Measurements from ENCODE around the gene C4orf50. TPM values are rescaled to one million over a fixed set of nuclear protein-coding genes. Genes with fewer than 3 reads are reported as not detected.

Gene C4orf50
- total and polyA plus RNA-seq, 4 donors = under 0.01 to 0.17 TPM; not detected in 2

DNA sequence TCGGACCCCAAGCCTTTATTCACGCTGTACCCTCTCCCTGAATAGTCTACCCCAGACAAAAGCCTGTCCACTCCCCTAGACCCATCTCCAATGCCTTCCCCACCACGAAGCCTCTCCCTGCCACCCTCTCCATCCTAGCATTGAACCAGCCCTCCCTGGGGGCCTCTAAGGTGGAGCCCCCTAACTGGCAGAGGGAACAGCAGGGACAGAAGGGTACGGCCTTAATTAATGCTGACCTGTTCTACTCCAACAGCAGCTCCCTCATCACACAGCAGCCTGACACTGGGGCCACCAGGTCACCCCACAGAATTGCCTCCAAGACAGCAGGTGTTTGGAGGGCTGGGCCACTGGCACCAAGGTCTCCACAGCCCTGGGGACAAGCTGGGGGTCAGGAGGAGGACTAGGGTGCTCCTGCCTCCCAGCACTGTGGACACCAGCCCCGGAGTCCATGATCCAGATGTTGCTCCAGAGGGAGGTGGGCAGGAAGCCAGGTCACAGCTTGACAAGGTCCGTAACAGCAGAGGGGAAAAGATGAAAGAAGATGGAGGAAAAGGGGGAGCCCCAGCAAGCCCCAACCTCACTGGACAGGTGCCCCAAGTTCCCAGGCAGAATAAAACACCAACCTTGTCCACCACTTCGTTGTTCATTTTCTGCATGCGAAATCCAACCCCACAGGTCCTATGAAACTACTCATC, 129.1 kb downstream of the C4orf50 start:
- Histone ChIP-seq H3K9ac (ENCODE audit: low read depth in 1 of 2, low read length in 2 of 2) (no peak overlapping the region), H3K9me3 (ENCODE audit: control insufficient read depth in 4 of 4, low read length in 3 of 4) (peaks cover 0 to 4% (median 0%) of the 10 kb centered on the region in 4 donors), H3K27me3 (ENCODE audit: control insufficient read depth in 4 of 4, insufficient read depth in 4 of 4, low read length in 3 of 4) (peaks cover 10 to 26% (median 21%) of the 10 kb centered on the region in 4 donors), H3K4me1 (ENCODE audit: control insufficient read depth in 4 of 4, insufficient read depth in 4 of 4, low read length in 3 of 4) (peaks cover 3 to 9% (median 5%) of the 10 kb centered on the region in 4 donors), H3K36me3 (ENCODE audit: control insufficient read depth in 4 of 4, insufficient read depth in 3 of 4, low read depth in 1 of 4, low read length in 3 of 4) (no peaks in the 10 kb centered on the region), H3K27ac (ENCODE audit: low read depth in 1 of 2, low read length in 2 of 2) (no peak overlapping the region), H3K4me3 (ENCODE audit: low read depth in 1 of 3, low read length in 3 of 3) (no peak overlapping the region)
- TF ChIP-seq, protein P1, sequence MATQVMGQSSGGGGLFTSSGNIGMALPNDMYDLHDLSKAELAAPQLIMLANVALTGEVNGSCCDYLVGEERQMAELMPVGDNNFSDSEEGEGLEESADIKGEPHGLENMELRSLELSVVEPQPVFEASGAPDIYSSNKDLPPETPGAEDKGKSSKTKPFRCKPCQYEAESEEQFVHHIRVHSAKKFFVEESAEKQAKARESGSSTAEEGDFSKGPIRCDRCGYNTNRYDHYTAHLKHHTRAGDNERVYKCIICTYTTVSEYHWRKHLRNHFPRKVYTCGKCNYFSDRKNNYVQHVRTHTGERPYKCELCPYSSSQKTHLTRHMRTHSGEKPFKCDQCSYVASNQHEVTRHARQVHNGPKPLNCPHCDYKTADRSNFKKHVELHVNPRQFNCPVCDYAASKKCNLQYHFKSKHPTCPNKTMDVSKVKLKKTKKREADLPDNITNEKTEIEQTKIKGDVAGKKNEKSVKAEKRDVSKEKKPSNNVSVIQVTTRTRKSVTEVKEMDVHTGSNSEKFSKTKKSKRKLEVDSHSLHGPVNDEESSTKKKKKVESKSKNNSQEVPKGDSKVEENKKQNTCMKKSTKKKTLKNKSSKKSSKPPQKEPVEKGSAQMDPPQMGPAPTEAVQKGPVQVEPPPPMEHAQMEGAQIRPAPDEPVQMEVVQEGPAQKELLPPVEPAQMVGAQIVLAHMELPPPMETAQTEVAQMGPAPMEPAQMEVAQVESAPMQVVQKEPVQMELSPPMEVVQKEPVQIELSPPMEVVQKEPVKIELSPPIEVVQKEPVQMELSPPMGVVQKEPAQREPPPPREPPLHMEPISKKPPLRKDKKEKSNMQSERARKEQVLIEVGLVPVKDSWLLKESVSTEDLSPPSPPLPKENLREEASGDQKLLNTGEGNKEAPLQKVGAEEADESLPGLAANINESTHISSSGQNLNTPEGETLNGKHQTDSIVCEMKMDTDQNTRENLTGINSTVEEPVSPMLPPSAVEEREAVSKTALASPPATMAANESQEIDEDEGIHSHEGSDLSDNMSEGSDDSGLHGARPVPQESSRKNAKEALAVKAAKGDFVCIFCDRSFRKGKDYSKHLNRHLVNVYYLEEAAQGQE (IDR thresholded peaks at IDR 0.05) = no peak
- TF ChIP-seq GABPA (IDR thresholded peaks at IDR 0.05 in 1 of 2, conservative IDR thresholded peaks at IDR 0.05 in 1 of 2) (no peak), FOXA2 (IDR thresholded peaks at IDR 0.05) (no peak), FOXA1 (IDR thresholded peaks at IDR 0.05) (no peak), RXRA (IDR thresholded peaks at IDR 0.05) (no peak), NR2F2 (IDR thresholded peaks at IDR 0.05) (no peak), YY1 (IDR thresholded peaks at IDR 0.05) (no peak), JUND (IDR thresholded peaks at IDR 0.05) (no peak)
- TF ChIP-seq, protein P2, sequence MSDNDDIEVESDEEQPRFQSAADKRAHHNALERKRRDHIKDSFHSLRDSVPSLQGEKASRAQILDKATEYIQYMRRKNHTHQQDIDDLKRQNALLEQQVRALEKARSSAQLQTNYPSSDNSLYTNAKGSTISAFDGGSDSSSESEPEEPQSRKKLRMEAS (IDR thresholded peaks at IDR 0.05) = no peak
- TF ChIP-seq, protein P3, sequence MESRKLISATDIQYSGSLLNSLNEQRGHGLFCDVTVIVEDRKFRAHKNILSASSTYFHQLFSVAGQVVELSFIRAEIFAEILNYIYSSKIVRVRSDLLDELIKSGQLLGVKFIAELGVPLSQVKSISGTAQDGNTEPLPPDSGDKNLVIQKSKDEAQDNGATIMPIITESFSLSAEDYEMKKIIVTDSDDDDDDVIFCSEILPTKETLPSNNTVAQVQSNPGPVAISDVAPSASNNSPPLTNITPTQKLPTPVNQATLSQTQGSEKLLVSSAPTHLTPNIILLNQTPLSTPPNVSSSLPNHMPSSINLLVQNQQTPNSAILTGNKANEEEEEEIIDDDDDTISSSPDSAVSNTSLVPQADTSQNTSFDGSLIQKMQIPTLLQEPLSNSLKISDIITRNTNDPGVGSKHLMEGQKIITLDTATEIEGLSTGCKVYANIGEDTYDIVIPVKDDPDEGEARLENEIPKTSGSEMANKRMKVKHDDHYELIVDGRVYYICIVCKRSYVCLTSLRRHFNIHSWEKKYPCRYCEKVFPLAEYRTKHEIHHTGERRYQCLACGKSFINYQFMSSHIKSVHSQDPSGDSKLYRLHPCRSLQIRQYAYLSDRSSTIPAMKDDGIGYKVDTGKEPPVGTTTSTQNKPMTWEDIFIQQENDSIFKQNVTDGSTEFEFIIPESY (IDR thresholded peaks at IDR 0.05) = no peak
- 30% methylated on average over 8 of the region's 8 CpGs for WGBS
- DNase-seq (ENCODE audit: low spot score) = no peak

DNA sequence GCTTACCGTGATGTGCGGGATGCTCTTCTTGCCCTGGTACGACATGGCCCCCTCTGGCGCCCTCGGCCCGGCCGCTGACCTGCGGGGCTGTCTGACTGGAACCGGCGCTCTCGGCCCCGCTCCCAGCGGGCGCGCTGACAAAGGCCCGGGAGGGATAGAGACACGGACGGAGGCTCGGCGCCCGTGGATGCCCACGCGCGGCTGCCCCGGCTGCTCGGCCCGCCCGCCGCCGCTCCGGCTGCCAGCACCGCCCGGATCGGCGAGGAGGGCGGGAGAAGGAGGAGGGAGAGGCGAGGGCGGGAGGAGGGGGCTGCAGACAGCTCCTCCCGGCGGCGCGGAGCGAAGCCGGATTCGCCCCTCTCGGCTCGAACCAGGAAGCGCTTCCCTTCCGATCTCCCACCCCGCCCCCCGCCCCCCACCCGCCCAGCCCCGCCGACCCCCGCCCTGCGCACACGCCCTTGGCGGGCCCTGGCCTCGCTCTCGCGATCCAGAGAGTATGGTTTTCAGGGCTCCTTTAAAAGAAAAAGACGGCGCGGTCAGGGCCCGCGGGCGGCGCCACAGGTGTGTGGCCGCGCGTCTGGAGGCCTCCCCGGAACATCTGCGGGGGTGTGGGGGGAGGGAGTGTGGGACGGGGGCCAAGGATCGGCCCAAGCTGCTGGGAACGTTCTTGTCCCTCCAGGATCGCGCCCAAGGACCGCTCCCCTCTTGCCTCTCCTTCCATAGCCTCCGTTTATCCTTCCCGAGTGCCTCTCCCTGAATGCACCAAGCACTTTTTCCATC, 129.8 kb downstream of the C4orf50 start:
- 2% methylated on average over 81 of the region's 81 CpGs for WGBS
- Histone ChIP-seq H3K9ac (ENCODE audit: low read depth in 1 of 2, low read length in 2 of 2) (no peak overlapping the region), H3K4me3 (ENCODE audit: low read depth in 1 of 3, low read length in 3 of 3) (no peak overlapping the region), H3K36me3 (ENCODE audit: control insufficient read depth in 4 of 4, insufficient read depth in 3 of 4, low read depth in 1 of 4, low read length in 3 of 4) (no peaks in the 10 kb centered on the region), H3K9me3 (ENCODE audit: control insufficient read depth in 4 of 4, low read length in 3 of 4) (peaks cover 0 to 1% (median 0%) of the 10 kb centered on the region in 4 donors), H3K27ac (ENCODE audit: low read depth in 1 of 2, low read length in 2 of 2) (no peak overlapping the region), H3K4me1 (ENCODE audit: control insufficient read depth in 4 of 4, insufficient read depth in 4 of 4, low read length in 3 of 4) (peaks cover 3 to 9% (median 5%) of the 10 kb centered on the region in 4 donors), H3K27me3 (ENCODE audit: control insufficient read depth in 4 of 4, insufficient read depth in 4 of 4, low read length in 3 of 4) (peaks cover 7 to 26% (median 19%) of the 10 kb centered on the region in 4 donors)
- no peak for DNase-seq (ENCODE audit: low spot score)
- no peak for TF ChIP-seq JUND (IDR thresholded peaks at IDR 0.05)
- TF ChIP-seq TAF1 (conservative IDR thresholded peaks at IDR 0.05) = no peak
- TF ChIP-seq FOXA2 (IDR thresholded peaks at IDR 0.05) = no peak
- TF ChIP-seq, protein P4, sequence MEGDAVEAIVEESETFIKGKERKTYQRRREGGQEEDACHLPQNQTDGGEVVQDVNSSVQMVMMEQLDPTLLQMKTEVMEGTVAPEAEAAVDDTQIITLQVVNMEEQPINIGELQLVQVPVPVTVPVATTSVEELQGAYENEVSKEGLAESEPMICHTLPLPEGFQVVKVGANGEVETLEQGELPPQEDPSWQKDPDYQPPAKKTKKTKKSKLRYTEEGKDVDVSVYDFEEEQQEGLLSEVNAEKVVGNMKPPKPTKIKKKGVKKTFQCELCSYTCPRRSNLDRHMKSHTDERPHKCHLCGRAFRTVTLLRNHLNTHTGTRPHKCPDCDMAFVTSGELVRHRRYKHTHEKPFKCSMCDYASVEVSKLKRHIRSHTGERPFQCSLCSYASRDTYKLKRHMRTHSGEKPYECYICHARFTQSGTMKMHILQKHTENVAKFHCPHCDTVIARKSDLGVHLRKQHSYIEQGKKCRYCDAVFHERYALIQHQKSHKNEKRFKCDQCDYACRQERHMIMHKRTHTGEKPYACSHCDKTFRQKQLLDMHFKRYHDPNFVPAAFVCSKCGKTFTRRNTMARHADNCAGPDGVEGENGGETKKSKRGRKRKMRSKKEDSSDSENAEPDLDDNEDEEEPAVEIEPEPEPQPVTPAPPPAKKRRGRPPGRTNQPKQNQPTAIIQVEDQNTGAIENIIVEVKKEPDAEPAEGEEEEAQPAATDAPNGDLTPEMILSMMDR (IDR thresholded peaks at IDR 0.05; ENCODE audit: low read depth, low read length, missing input control) = no peak
- TF ChIP-seq, protein P5, sequence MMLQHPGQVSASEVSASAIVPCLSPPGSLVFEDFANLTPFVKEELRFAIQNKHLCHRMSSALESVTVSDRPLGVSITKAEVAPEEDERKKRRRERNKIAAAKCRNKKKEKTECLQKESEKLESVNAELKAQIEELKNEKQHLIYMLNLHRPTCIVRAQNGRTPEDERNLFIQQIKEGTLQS (IDR thresholded peaks at IDR 0.05) = no peak
- TF ChIP-seq, protein P3 (IDR thresholded peaks at IDR 0.05) = no peak
- no peak for TF ChIP-seq SP1 (IDR thresholded peaks at IDR 0.05)
- TF ChIP-seq, protein P1 (IDR thresholded peaks at IDR 0.05) = no peak
- no peak for TF ChIP-seq EGR1 (IDR thresholded peaks at IDR 0.05; ENCODE audit: low read depth in 2 of 2)
- no peak for TF ChIP-seq HNF4A (conservative IDR thresholded peaks at IDR 0.05)
